Measurements from ENCODE around the gene ATP10A.

The ATP10A gene

DNA sequence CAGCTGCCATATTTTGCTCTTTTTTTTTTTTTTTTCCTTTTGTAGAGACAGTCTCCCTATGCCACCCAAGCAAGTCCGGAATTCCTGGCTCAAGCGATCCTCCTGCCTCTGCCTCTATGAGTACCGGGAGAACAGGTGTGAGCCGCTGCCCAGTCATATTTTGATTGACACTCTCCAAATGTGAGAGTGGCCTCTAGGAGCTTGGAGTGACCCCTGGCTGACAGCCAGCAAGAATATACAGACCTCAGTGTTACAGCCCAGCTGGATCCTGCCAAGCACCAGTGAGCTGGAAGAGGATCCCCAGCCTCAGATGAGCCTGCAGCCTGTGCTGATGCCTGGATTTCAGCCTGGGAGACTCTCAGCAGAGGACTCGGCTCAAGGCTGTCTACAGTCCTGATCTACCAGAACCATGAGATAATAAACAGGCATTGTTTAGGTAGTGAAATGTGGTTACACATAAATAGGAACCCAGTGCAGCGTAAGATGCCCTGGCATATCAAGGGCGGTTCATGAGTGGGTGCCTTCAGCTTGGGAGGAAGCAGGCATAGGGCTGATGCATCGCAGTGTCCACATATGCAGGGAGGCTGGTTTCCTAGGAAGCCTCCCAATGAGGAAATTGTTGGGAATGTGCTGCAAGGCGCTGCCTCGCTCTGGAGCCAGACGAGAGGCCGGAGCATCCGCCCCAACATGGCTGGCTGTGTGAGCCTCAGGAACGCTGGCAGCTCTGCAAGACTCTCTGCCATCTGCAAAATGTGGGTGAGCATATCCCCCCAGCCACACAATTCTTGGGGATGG lies 38.9 kb upstream of the ATP10A start:
- H3K9ac ChIP-seq (ENCODE audit: low read depth, low read length, poor library complexity) = no peak overlapping the region
- no peak overlapping the region for H3K4me3 ChIP-seq (ENCODE audit: low read length in 2 of 2)
- no peak overlapping the region for H4K8ac ChIP-seq (ENCODE audit: low read depth, low read length)
- no peak overlapping the region for H4K91ac ChIP-seq (ENCODE audit: low read depth, low read length, poor library complexity)
- no peaks in the 10 kb centered on the region for H3K27me3 ChIP-seq (ENCODE audit: control insufficient read depth in 3 of 3, insufficient read depth in 3 of 3, low read depth in 1 of 3, low read length in 3 of 3)
- no peak overlapping the region for H3K4me2 ChIP-seq (ENCODE audit: insufficient read depth, low read length, poor library complexity, severe bottlenecking)
- no peak for DNase-seq (ENCODE audit: low spot score)
- peak overlapping the region; percentile 30 for H2AK5ac ChIP-seq (ENCODE audit: low read depth, low read length)
- H3K4ac ChIP-seq (ENCODE audit: low read length) = no peak overlapping the region
- no peak overlapping the region for H2BK12ac ChIP-seq (ENCODE audit: low read length)
- H3K27ac ChIP-seq (replicated peaks; ENCODE audit: low read length) = no peak overlapping the region
- peak overlapping the region; percentile 29 for H2AFZ ChIP-seq (ENCODE audit: low read length)
- H3K23ac ChIP-seq (ENCODE audit: low read depth, low read length, poor library complexity) = no peak overlapping the region
- H2BK15ac ChIP-seq (ENCODE audit: low read length) = no peak overlapping the region
- H3K36me3 ChIP-seq (replicated peaks in 1 of 2; ENCODE audit: control insufficient read depth in 2 of 2, insufficient read depth in 2 of 2, low read length in 2 of 2) = no peaks in the 10 kb centered on the region
- H3K79me1 ChIP-seq (ENCODE audit: low read depth, low read length) = no peaks in the 10 kb centered on the region
- no peaks in the 10 kb centered on the region for H3K4me1 ChIP-seq (ENCODE audit: control insufficient read depth in 2 of 2, insufficient read depth in 1 of 2, low read depth in 1 of 2, low read length in 2 of 2)
- H3K18ac ChIP-seq (ENCODE audit: low read length) = peak overlapping the region; percentile 44
- H3K14ac ChIP-seq (ENCODE audit: low read length) = no peak overlapping the region
- H2BK120ac ChIP-seq (ENCODE audit: low read depth, low read length) = no peak overlapping the region
- no peaks in the 10 kb centered on the region for H3K9me3 ChIP-seq (replicated peaks in 1 of 2; ENCODE audit: control insufficient read depth in 2 of 2, insufficient read depth in 1 of 2, low read depth in 1 of 2, low read length in 2 of 2)
- no CpG with 5 or more reads among the region's 14 CpGs for WGBS, 2 donors (ENCODE audit: extremely low coverage in 2 of 2, insufficient read length in 2 of 2, insufficient replicate concordance in 1 of 2)
- peak overlapping the region; percentile 42 for H2BK5ac ChIP-seq (ENCODE audit: low read length)

DNA sequence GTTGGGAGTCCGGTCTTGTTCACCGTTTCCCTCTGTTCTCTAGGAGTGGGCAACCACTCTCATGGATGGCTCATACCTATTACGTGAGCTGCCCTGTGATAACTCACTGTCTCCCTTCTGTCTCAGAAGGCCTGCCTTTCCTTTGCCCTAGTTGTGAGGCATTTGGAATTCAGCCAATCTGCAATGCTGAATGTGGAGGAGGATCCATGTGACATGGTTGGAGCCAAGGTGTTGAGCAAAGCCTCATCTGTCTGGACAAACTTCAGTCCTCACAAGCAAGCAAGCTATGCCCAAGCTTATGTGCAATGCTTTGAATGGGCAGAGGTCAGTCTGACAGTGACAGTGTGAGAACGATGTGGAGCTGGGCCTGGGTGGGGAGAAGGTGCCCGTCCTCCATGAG lies 37.8 kb upstream of the ATP10A start:
- Histone ChIP-seq H4K8ac (ENCODE audit: low read depth, low read length) (no peak overlapping the region), H3K9ac (ENCODE audit: low read depth, low read length, poor library complexity) (no peak overlapping the region), H2BK120ac (ENCODE audit: low read depth, low read length) (no peak overlapping the region), H2AK5ac (ENCODE audit: low read depth, low read length) (no peak overlapping the region), H3K79me1 (ENCODE audit: low read depth, low read length) (no peaks in the 10 kb centered on the region), H3K27ac (replicated peaks; ENCODE audit: low read length) (no peak overlapping the region), H2BK15ac (ENCODE audit: low read length) (no peak overlapping the region), H3K4me2 (ENCODE audit: insufficient read depth, low read length, poor library complexity, severe bottlenecking) (no peak overlapping the region), H4K91ac (ENCODE audit: low read depth, low read length, poor library complexity) (no peak overlapping the region), H3K4ac (ENCODE audit: low read length) (no peak overlapping the region), H3K23ac (ENCODE audit: low read depth, low read length, poor library complexity) (no peak overlapping the region), H2AFZ (ENCODE audit: low read length) (no peak overlapping the region), H3K4me3 (ENCODE audit: low read length in 2 of 2) (no peak overlapping the region), H3K4me1 (ENCODE audit: control insufficient read depth in 2 of 2, insufficient read depth in 1 of 2, low read depth in 1 of 2, low read length in 2 of 2) (no peaks in the 10 kb centered on the region), H3K14ac (ENCODE audit: low read length) (no peak overlapping the region), H3K27me3 (ENCODE audit: control insufficient read depth in 3 of 3, insufficient read depth in 3 of 3, low read depth in 1 of 3, low read length in 3 of 3) (no peaks in the 10 kb centered on the region), H2BK5ac (ENCODE audit: low read length) (no peak overlapping the region), H3K36me3 (replicated peaks in 1 of 2; ENCODE audit: control insufficient read depth in 2 of 2, insufficient read depth in 2 of 2, low read length in 2 of 2) (no peaks in the 10 kb centered on the region), H3K9me3 (replicated peaks in 1 of 2; ENCODE audit: control insufficient read depth in 2 of 2, insufficient read depth in 1 of 2, low read depth in 1 of 2, low read length in 2 of 2) (no peaks in the 10 kb centered on the region), H2BK12ac (ENCODE audit: low read length) (no peak overlapping the region), H3K18ac (ENCODE audit: low read length) (no peak overlapping the region)
- DNase-seq (ENCODE audit: low spot score) = no peak
- no CpG with 5 or more reads among the region's 5 CpGs for WGBS, 2 donors (ENCODE audit: extremely low coverage in 2 of 2, insufficient read length in 2 of 2, insufficient replicate concordance in 1 of 2)

DNA sequence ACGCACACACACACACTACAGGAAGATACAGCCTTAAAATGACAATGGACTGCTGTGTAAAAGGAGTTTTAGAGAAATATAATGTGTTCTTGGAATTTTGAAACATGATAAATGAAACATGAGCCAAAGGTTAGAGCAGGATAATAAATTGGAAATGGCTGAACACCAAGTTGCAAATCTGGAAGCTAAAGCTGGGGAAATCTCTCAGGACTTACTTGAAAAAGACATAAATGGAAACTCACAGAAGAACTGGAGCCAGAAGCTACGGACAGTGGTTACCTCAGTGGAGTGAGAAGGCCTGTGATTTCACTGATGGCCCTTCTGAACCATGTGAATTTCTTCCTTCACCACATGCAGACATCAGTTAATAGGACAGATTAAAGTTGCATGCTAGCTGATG lies 37.3 kb upstream of the ATP10A start:
- Histone ChIP-seq H3K27ac (replicated peaks; ENCODE audit: low read length) (no peak overlapping the region), H3K36me3 (replicated peaks in 1 of 2; ENCODE audit: control insufficient read depth in 2 of 2, insufficient read depth in 2 of 2, low read length in 2 of 2) (no peaks in the 10 kb centered on the region), H4K8ac (ENCODE audit: low read depth, low read length) (no peak overlapping the region), H3K4ac (ENCODE audit: low read length) (no peak overlapping the region), H2BK5ac (ENCODE audit: low read length) (no peak overlapping the region), H3K4me3 (ENCODE audit: low read length in 2 of 2) (no peak overlapping the region), H2AFZ (ENCODE audit: low read length) (no peak overlapping the region), H3K27me3 (ENCODE audit: control insufficient read depth in 3 of 3, insufficient read depth in 3 of 3, low read depth in 1 of 3, low read length in 3 of 3) (no peaks in the 10 kb centered on the region), H2AK5ac (ENCODE audit: low read depth, low read length) (no peak overlapping the region), H3K9me3 (replicated peaks in 1 of 2; ENCODE audit: control insufficient read depth in 2 of 2, insufficient read depth in 1 of 2, low read depth in 1 of 2, low read length in 2 of 2) (no peaks in the 10 kb centered on the region), H3K79me1 (ENCODE audit: low read depth, low read length) (no peaks in the 10 kb centered on the region), H2BK120ac (ENCODE audit: low read depth, low read length) (no peak overlapping the region), H3K4me2 (ENCODE audit: insufficient read depth, low read length, poor library complexity, severe bottlenecking) (no peak overlapping the region), H3K14ac (ENCODE audit: low read length) (no peak overlapping the region), H3K23ac (ENCODE audit: low read depth, low read length, poor library complexity) (no peak overlapping the region), H3K18ac (ENCODE audit: low read length) (no peak overlapping the region), H4K91ac (ENCODE audit: low read depth, low read length, poor library complexity) (no peak overlapping the region), H3K4me1 (ENCODE audit: control insufficient read depth in 2 of 2, insufficient read depth in 1 of 2, low read depth in 1 of 2, low read length in 2 of 2) (no peaks in the 10 kb centered on the region), H2BK12ac (ENCODE audit: low read length) (no peak overlapping the region), H3K9ac (ENCODE audit: low read depth, low read length, poor library complexity) (no peak overlapping the region), H2BK15ac (ENCODE audit: low read length) (no peak overlapping the region)
- WGBS, 2 donors (ENCODE audit: extremely low coverage in 2 of 2, insufficient read length in 2 of 2, insufficient replicate concordance in 1 of 2) = no CpG with 5 or more reads among the region's 2 CpGs
- DNase-seq (ENCODE audit: low spot score) = no peak

DNA sequence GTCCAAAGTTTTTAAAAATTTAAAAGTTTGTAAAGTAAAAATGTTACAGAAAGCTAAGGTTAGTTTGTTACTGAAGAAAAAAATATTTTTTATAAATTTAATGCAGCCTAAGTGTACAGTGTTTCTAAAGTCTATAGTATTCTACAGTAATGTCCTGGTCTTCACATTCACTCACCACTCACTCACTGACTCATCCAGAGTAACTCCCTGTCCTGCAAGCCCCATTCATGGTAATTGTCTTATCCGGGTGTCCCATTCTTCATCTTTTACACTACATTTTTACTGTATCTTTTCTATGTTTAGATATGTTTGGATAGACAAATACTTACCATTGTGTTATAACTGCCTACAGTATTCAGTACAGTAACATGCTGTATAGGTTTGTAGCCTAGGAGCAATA lies 36.7 kb upstream of the ATP10A start:
- Histone ChIP-seq H3K14ac (ENCODE audit: low read length) (no peak overlapping the region), H3K27ac (replicated peaks; ENCODE audit: low read length) (no peak overlapping the region), H3K23ac (ENCODE audit: low read depth, low read length, poor library complexity) (no peak overlapping the region), H3K9ac (ENCODE audit: low read depth, low read length, poor library complexity) (no peak overlapping the region), H3K4me2 (ENCODE audit: insufficient read depth, low read length, poor library complexity, severe bottlenecking) (no peak overlapping the region), H4K8ac (ENCODE audit: low read depth, low read length) (no peak overlapping the region), H3K18ac (ENCODE audit: low read length) (no peak overlapping the region), H2BK120ac (ENCODE audit: low read depth, low read length) (no peak overlapping the region), H3K9me3 (replicated peaks in 1 of 2; ENCODE audit: control insufficient read depth in 2 of 2, insufficient read depth in 1 of 2, low read depth in 1 of 2, low read length in 2 of 2) (no peaks in the 10 kb centered on the region), H2BK15ac (ENCODE audit: low read length) (no peak overlapping the region), H2BK12ac (ENCODE audit: low read length) (no peak overlapping the region), H3K79me1 (ENCODE audit: low read depth, low read length) (no peaks in the 10 kb centered on the region), H3K4me1 (ENCODE audit: control insufficient read depth in 2 of 2, insufficient read depth in 1 of 2, low read depth in 1 of 2, low read length in 2 of 2) (no peaks in the 10 kb centered on the region), H2BK5ac (ENCODE audit: low read length) (no peak overlapping the region), H3K4ac (ENCODE audit: low read length) (no peak overlapping the region), H2AK5ac (ENCODE audit: low read depth, low read length) (no peak overlapping the region), H2AFZ (ENCODE audit: low read length) (no peak overlapping the region), H3K36me3 (replicated peaks in 1 of 2; ENCODE audit: control insufficient read depth in 2 of 2, insufficient read depth in 2 of 2, low read length in 2 of 2) (no peaks in the 10 kb centered on the region), H3K27me3 (ENCODE audit: control insufficient read depth in 3 of 3, insufficient read depth in 3 of 3, low read depth in 1 of 3, low read length in 3 of 3) (no peaks in the 10 kb centered on the region), H3K4me3 (ENCODE audit: low read length in 2 of 2) (no peak overlapping the region), H4K91ac (ENCODE audit: low read depth, low read length, poor library complexity) (no peak overlapping the region)
- no CpG with 5 or more reads among the region's 1 CpG for WGBS, 2 donors (ENCODE audit: extremely low coverage in 2 of 2, insufficient read length in 2 of 2, insufficient replicate concordance in 1 of 2)
- no peak for DNase-seq (ENCODE audit: low spot score)
